Peyer's patch (tissue), 4 donors: ENCODE results near the gene ATP9A. TPM values are rescaled to one million over a fixed set of nuclear protein-coding genes. Genes with fewer than 3 reads are reported as not detected.

ENCODE experiments used
- DNase-seq, 3 donors: peaks; one replicate each; pipeline ENCODE4 v3.0.0-alpha.2; 2017 to 2019
- H3K27ac ChIP-seq, 4 donors: fragments of 200-600 bp; sonication (generic); one replicate each; pipeline ENCODE4 v1.5.1; 2016 to 2019
- H3K27me3 ChIP-seq, 2 donors: fragments of 200-600 bp; sonication (generic); one replicate each; pipeline ENCODE4 v1.5.1; 2019
- H3K36me3 ChIP-seq, 3 donors: fragments of 200-600 bp; sonication (generic); one replicate each; pipeline ENCODE4 v1.5.1; 2016 to 2019
- H3K4me1 ChIP-seq, 4 donors: fragments of 200-600 bp; sonication (generic); one replicate each; pipeline ENCODE4 v1.5.1; 2016 to 2019
- H3K4me3 ChIP-seq, 4 donors: fragments of 200-600 bp; sonication (generic); 1 replicate in 3 of 4; 2 replicates in 1 of 4; pipeline ENCODE4 v1.5.1; 2016 to 2019; ENCODE audit warnings: mild to moderate bottlenecking in 1 of 4
- H3K9me3 ChIP-seq, 4 donors: fragments of 200-600 bp; sonication (generic); one replicate each; pipeline ENCODE4 v1.5.1; 2016 to 2019; ENCODE audit warnings: mild to moderate bottlenecking in 1 of 4
- POLR2A ChIP-seq, 2 donors: fragments of 450-650 bp; IDR thresholded peaks; one replicate each; pipeline ENCODE4 v1.5.1; 2017; ENCODE audit warnings: antibody characterized with exemption in 2 of 2, mild to moderate bottlenecking in 2 of 2, moderate library complexity in 2 of 2
- total RNA-seq, 4 donors: library from RNA; depleted of rRNA; stranded (reverse); fragments of >200 nt; gene quantifications; one replicate each; pipeline ENCODE4 v1.1.0, GENCODE V29; 2016
- TF ChIP-seq, protein P1 (sequence below), 6 experiments: fragments of 450-650 bp in 4 of 6; fragments of 200-600 bp in 2 of 6; sonication (generic) in 1 of 6; IDR thresholded peaks; one replicate each; pipeline ENCODE4 v1.5.1; 2017 to 2019; ENCODE audit warnings: antibody characterized with exemption in 6 of 6, mild to moderate bottlenecking in 3 of 6, moderate library complexity in 1 of 6

ATP9A gene
- total RNA-seq, 4 donors from 2014 or later: 27.2 to 73.1 (median 48.7) TPM

DNA sequence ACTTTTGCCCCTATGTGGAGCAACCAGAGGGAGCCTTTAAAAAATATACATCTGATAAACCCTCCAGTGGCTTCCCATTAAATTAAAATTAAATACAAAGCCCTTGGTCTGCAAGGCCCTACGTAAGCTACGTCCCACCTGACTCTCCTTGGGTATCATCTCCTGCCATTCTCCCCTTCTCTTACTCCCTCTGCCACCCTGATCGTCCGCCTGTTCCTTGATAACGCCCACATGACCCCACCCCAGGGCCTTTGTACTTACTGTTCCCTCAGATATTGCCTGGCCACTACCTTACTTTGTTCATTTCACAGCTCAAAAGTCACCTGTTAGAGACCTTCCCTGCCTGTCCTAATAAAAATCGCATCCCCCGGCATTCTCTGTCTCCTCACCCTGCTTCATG, 220.2 kb downstream of the ATP9A start:
- DNase-seq: no peak
- H3K4me1 ChIP-seq: peaks cover 0 to 5% (median 1%) of the 10 kb centered on the region in 4 donors
- H3K27me3 ChIP-seq: no peaks in the 10 kb centered on the region
- H3K36me3 ChIP-seq: no peaks in the 10 kb centered on the region
- TF ChIP-seq, protein P1, sequence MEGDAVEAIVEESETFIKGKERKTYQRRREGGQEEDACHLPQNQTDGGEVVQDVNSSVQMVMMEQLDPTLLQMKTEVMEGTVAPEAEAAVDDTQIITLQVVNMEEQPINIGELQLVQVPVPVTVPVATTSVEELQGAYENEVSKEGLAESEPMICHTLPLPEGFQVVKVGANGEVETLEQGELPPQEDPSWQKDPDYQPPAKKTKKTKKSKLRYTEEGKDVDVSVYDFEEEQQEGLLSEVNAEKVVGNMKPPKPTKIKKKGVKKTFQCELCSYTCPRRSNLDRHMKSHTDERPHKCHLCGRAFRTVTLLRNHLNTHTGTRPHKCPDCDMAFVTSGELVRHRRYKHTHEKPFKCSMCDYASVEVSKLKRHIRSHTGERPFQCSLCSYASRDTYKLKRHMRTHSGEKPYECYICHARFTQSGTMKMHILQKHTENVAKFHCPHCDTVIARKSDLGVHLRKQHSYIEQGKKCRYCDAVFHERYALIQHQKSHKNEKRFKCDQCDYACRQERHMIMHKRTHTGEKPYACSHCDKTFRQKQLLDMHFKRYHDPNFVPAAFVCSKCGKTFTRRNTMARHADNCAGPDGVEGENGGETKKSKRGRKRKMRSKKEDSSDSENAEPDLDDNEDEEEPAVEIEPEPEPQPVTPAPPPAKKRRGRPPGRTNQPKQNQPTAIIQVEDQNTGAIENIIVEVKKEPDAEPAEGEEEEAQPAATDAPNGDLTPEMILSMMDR (IDR thresholded peaks at IDR 0.05): no peak
- no peak for TF ChIP-seq POLR2A (IDR thresholded peaks at IDR 0.05)
- H3K4me3 ChIP-seq: no peak overlapping the region
- no peaks in the 10 kb centered on the region for H3K9me3 ChIP-seq
- no peak overlapping the region for H3K27ac ChIP-seq

Other genes with a start within 250 kb of the ATP9A start
- 10 to 100 TPM in 3 of 4 donors, 1 to 10 TPM in 1; 4.4 to 38.0 (median 13.6) TPM for gene NFATC2, start 225.7 kb downstream of the ATP9A start, total RNA-seq
- gene SALL4, start 34.1 kb upstream of the ATP9A start, total RNA-seq: 10 to 100 TPM in 1 of 4 donors, 1 to 10 TPM in 1, not detected in 2; 1.7 to 13.2 TPM